Measurements from ENCODE around the gene CLMP. TPM values are rescaled to one million over a fixed set of nuclear protein-coding genes. Genes with fewer than 3 reads are reported as not detected.

Gene CLMP
- polyA plus RNA-seq, 3 donors: 0.33 TPM; not detected in 2

DNA sequence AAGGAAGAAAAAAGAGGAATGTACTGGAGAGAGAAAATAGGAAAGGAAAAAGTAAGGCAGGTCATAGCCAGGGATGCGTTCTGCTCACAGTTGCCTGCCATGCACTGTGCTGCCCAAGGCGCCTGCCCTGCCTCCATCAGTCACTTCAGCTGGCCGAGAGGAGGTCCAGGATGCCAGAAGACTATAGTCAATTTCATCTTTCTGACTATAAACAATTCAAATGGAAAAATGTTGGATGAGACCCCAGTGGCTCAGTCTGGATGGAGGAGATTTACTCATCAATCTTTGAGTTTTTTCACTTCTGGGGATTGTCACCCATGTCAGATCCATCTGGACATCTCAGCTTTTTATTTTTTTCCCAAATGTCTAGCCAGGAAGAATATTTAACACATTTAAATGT lies 36.7 kb upstream of the CLMP start:
- DNase-seq: no peak
- Histone ChIP-seq H3K27me3 (ENCODE audit: control insufficient read depth in 2 of 2, insufficient read depth in 2 of 2, low read length in 2 of 2) (no peaks in the 10 kb centered on the region), H3K79me2 (ENCODE audit: insufficient read depth, low read length) (no peaks in the 10 kb centered on the region), H3K4me2 (replicated peaks; ENCODE audit: extremely low read depth, low read length, poor library complexity, severe bottlenecking) (no peak overlapping the region), H3K4me1 (ENCODE audit: control insufficient read depth in 1 of 2, insufficient read depth in 2 of 2, low read length in 2 of 2) (peaks cover 0 to 5% of the 10 kb centered on the region in 2 donors), H3K9ac (ENCODE audit: insufficient read depth, low read length, poor library complexity, severe bottlenecking) (no peak overlapping the region), H3K9me3 (replicated peaks in 1 of 2; ENCODE audit: control insufficient read depth in 1 of 2, insufficient read depth in 1 of 2, low read length in 2 of 2) (no peaks in the 10 kb centered on the region), H4K20me1 (ENCODE audit: insufficient read depth, low read length) (no peaks in the 10 kb centered on the region), H3K4me3 (replicated peaks in 1 of 3; ENCODE audit: low read depth in 2 of 3, low read length in 3 of 3) (no peak overlapping the region), H2AFZ (ENCODE audit: insufficient read depth, low read depth, low read length, poor library complexity, severe bottlenecking) (no peak overlapping the region), H3K36me3 (replicated peaks in 1 of 2; ENCODE audit: control insufficient read depth in 1 of 2, insufficient read depth in 2 of 2, low read length in 2 of 2) (no peaks in the 10 kb centered on the region), H3K27ac (ENCODE audit: low read depth in 1 of 2, low read length in 2 of 2) (no peak overlapping the region)
- Mint-ChIP-seq H3K4me3 (peak overlapping the region in 1 of 2 donors; percentile 21), H3K36me3 (no peaks in the 10 kb centered on the region), H3K27ac (no peak overlapping the region), H3K9me3 (no peaks in the 10 kb centered on the region), H3K4me1 (peaks cover 10% of the 10 kb centered on the region), H3K27me3 (ENCODE audit: low read depth in 3 of 3) (peaks cover 3 to 5% (median 4%) of the 10 kb centered on the region in 3 donors)
- no CpG with 5 or more reads among the region's 3 CpGs for WGBS (ENCODE audit: insufficient coverage)
- TF ChIP-seq, protein P1, sequence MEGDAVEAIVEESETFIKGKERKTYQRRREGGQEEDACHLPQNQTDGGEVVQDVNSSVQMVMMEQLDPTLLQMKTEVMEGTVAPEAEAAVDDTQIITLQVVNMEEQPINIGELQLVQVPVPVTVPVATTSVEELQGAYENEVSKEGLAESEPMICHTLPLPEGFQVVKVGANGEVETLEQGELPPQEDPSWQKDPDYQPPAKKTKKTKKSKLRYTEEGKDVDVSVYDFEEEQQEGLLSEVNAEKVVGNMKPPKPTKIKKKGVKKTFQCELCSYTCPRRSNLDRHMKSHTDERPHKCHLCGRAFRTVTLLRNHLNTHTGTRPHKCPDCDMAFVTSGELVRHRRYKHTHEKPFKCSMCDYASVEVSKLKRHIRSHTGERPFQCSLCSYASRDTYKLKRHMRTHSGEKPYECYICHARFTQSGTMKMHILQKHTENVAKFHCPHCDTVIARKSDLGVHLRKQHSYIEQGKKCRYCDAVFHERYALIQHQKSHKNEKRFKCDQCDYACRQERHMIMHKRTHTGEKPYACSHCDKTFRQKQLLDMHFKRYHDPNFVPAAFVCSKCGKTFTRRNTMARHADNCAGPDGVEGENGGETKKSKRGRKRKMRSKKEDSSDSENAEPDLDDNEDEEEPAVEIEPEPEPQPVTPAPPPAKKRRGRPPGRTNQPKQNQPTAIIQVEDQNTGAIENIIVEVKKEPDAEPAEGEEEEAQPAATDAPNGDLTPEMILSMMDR (IDR thresholded peaks at IDR 0.05): no peak
- intact Hi-C loops (cut with micrococcal nuclease): no loop called here

DNA sequence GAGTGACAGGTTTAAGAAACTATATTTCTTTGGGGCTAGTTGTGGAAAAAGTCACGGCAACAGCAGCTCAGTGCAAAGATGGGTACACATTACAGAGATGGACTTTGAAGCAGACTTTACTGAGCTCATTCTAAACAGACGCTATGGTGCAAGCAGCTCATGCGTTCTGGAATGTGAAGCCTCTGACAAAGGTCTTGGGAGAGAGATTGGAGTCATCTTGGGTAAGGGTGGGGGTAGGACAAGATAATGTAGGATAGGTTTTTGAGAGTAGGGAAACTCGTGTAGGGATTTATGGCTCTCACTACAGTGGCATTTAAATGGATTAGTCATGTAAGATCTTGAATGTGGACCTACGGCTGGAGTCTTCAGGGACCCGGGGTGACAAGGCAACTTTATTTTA lies 36.2 kb upstream of the CLMP start:
- 92% methylated on average over 4 of the region's 6 CpGs for WGBS (ENCODE audit: insufficient coverage)
- H4K20me1 ChIP-seq (ENCODE audit: insufficient read depth, low read length): no peaks in the 10 kb centered on the region
- Mint-ChIP-seq H3K36me3 (no peaks in the 10 kb centered on the region), H3K9me3 (no peaks in the 10 kb centered on the region), H3K4me1 (peaks cover 10% of the 10 kb centered on the region), H3K4me3 (peak overlapping the region in 1 of 2 donors; percentile 21), H3K27ac (no peak overlapping the region), H3K27me3 (ENCODE audit: low read depth in 3 of 3) (peaks cover 3 to 5% (median 4%) of the 10 kb centered on the region in 3 donors)
- H3K79me2 ChIP-seq (ENCODE audit: insufficient read depth, low read length): no peaks in the 10 kb centered on the region
- H3K27me3 ChIP-seq (ENCODE audit: control insufficient read depth in 2 of 2, insufficient read depth in 2 of 2, low read length in 2 of 2): no peaks in the 10 kb centered on the region
- peaks cover 0 to 5% of the 10 kb centered on the region in 2 donors for H3K4me1 ChIP-seq (ENCODE audit: control insufficient read depth in 1 of 2, insufficient read depth in 2 of 2, low read length in 2 of 2)
- H3K27ac ChIP-seq (ENCODE audit: low read depth in 1 of 2, low read length in 2 of 2): no peak overlapping the region
- no peaks in the 10 kb centered on the region for H3K9me3 ChIP-seq (replicated peaks in 1 of 2; ENCODE audit: control insufficient read depth in 1 of 2, insufficient read depth in 1 of 2, low read length in 2 of 2)
- no peak for DNase-seq
- no peak overlapping the region for H3K4me3 ChIP-seq (replicated peaks in 1 of 3; ENCODE audit: low read depth in 2 of 3, low read length in 3 of 3)
- TF ChIP-seq, protein P1 (IDR thresholded peaks at IDR 0.05): no peak
- intact Hi-C loops (cut with micrococcal nuclease): no loop called here
- no peak overlapping the region for H3K9ac ChIP-seq (ENCODE audit: insufficient read depth, low read length, poor library complexity, severe bottlenecking)
- H3K4me2 ChIP-seq (replicated peaks; ENCODE audit: extremely low read depth, low read length, poor library complexity, severe bottlenecking): no peak overlapping the region
- no peaks in the 10 kb centered on the region for H3K36me3 ChIP-seq (replicated peaks in 1 of 2; ENCODE audit: control insufficient read depth in 1 of 2, insufficient read depth in 2 of 2, low read length in 2 of 2)
- H2AFZ ChIP-seq (ENCODE audit: insufficient read depth, low read depth, low read length, poor library complexity, severe bottlenecking): no peak overlapping the region
